HL-60 (cell line): ENCODE results near the gene CD40.

ENCODE experiments used
- DNase-seq, 2 experiments: peaks; one replicate each; pipeline ENCODE4 v3.0.0-alpha.2; 2010 to 2020; ENCODE audit warnings: low read depth in 1 of 2, low spot score in 1 of 2
- H3K27ac ChIP-seq: fragments of 250-450 bp; sonication (Bioruptor Pico); replicated peaks from 2 replicates; pipeline ENCODE4 v1.5.1; 2020; ENCODE audit warnings: mild to moderate bottlenecking, moderate library complexity
- H3K27me3 ChIP-seq: fragments of 250-450 bp; sonication (Bioruptor Pico); 2 replicates; pipeline ENCODE4 v1.5.1; 2021; ENCODE audit warnings: mild to moderate bottlenecking, moderate library complexity; ENCODE audit not compliant: insufficient read depth, poor library complexity, severe bottlenecking
- H3K4me3 ChIP-seq: replicated peaks from 2 replicates; pipeline ENCODE4 v1.5.1; 2011; ENCODE audit warnings: mild to moderate bottlenecking, control low read depth, low read length; ENCODE audit not compliant: insufficient read depth
- GABPA ChIP-seq: IDR thresholded peaks from 2 replicates; pipeline ENCODE4 v1.6.1; 2012; ENCODE audit warnings: low read depth
- POLR2AphosphoS5 ChIP-seq: IDR thresholded peaks from 2 replicates; pipeline ENCODE4 v1.6.1; 2012; ENCODE audit warnings: low read depth
- SPI1 ChIP-seq: IDR thresholded peaks from 2 replicates; pipeline ENCODE4 v1.6.1; 2012; ENCODE audit warnings: low read depth, mild to moderate bottlenecking, borderline replicate concordance
- TF ChIP-seq, protein P1 (sequence below): IDR thresholded peaks from 2 replicates; pipeline ENCODE4 v1.6.1; 2012; ENCODE audit warnings: low read depth; ENCODE audit not compliant: insufficient replicate concordance
- TF ChIP-seq, protein P2 (sequence below): IDR thresholded peaks from one replicate; pipeline ENCODE4 v1.5.1; 2011; ENCODE audit warnings: low read length, control low read depth, inconsistent platforms; ENCODE audit not compliant: insufficient read depth

Gene CD40

DNA sequence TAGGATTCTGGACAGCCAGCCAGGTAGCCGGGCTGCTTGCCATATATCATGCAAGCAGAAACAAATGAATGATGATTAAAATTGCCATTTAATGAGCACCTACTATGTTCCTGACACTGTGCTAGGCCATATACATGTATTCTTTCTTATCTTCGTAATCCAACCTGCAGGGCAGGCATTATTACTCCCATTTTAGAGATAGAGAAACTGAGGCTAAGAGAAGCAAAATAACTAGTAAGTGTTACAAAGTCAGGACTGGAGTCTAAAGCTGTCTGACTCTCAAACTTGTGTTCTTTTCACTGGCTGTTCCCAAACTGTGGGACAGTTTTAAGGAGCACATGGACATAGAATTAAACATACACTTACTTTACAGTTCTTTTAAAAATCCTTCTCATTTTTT lies 2.0 kb downstream of the CD40 start:
- TF ChIP-seq GABPA (no peak), SPI1 (no peak), POLR2AphosphoS5 (no peak)
- TF ChIP-seq, protein P1, sequence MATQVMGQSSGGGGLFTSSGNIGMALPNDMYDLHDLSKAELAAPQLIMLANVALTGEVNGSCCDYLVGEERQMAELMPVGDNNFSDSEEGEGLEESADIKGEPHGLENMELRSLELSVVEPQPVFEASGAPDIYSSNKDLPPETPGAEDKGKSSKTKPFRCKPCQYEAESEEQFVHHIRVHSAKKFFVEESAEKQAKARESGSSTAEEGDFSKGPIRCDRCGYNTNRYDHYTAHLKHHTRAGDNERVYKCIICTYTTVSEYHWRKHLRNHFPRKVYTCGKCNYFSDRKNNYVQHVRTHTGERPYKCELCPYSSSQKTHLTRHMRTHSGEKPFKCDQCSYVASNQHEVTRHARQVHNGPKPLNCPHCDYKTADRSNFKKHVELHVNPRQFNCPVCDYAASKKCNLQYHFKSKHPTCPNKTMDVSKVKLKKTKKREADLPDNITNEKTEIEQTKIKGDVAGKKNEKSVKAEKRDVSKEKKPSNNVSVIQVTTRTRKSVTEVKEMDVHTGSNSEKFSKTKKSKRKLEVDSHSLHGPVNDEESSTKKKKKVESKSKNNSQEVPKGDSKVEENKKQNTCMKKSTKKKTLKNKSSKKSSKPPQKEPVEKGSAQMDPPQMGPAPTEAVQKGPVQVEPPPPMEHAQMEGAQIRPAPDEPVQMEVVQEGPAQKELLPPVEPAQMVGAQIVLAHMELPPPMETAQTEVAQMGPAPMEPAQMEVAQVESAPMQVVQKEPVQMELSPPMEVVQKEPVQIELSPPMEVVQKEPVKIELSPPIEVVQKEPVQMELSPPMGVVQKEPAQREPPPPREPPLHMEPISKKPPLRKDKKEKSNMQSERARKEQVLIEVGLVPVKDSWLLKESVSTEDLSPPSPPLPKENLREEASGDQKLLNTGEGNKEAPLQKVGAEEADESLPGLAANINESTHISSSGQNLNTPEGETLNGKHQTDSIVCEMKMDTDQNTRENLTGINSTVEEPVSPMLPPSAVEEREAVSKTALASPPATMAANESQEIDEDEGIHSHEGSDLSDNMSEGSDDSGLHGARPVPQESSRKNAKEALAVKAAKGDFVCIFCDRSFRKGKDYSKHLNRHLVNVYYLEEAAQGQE: no peak
- TF ChIP-seq, protein P2, sequence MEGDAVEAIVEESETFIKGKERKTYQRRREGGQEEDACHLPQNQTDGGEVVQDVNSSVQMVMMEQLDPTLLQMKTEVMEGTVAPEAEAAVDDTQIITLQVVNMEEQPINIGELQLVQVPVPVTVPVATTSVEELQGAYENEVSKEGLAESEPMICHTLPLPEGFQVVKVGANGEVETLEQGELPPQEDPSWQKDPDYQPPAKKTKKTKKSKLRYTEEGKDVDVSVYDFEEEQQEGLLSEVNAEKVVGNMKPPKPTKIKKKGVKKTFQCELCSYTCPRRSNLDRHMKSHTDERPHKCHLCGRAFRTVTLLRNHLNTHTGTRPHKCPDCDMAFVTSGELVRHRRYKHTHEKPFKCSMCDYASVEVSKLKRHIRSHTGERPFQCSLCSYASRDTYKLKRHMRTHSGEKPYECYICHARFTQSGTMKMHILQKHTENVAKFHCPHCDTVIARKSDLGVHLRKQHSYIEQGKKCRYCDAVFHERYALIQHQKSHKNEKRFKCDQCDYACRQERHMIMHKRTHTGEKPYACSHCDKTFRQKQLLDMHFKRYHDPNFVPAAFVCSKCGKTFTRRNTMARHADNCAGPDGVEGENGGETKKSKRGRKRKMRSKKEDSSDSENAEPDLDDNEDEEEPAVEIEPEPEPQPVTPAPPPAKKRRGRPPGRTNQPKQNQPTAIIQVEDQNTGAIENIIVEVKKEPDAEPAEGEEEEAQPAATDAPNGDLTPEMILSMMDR: no peak
- no peak overlapping the region for H3K4me3 ChIP-seq
- H3K27me3 ChIP-seq: peaks cover 19% of the 10 kb centered on the region
- no peak for DNase-seq
- no peak overlapping the region for H3K27ac ChIP-seq

DNA sequence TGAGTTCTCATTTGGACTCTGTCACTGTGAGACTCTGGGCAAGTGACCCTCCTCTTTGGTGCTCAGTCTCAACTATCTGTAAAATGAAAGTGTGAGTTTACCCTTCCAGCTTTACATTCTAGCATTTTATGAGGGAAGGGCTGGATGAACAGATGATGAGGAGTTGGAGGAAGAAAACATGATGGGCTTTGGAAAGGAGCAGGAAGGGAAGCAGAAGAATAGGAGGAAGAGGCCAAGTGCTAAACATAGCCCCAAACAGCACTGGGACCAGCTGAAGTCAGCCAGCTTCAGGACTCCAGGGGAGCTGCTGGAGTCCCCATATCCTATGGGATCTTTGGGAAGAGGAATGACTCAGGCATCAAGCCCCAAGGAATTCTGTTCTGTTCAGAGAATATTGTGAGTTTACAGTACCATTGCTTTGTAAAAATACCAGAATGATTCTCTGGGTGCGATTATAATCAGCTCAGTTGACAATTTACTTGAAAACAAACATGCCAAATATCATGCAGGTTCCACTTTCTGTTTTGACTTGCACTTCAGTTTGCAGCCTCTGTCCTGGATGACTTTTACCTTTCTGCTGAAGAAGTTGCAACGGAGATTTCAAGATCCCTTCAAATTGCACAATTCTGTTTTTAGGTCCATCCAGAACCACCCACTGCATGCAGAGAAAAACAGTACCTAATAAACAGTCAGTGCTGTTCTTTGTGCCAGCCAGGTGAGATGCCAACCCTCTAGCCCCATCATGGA lies 3.2 kb downstream of the CD40 start:
- Histone ChIP-seq H3K4me3 (no peak overlapping the region), H3K27ac (no peak overlapping the region), H3K27me3 (peaks cover 14% of the 10 kb centered on the region)
- no peak for DNase-seq
- TF ChIP-seq POLR2AphosphoS5: no peak
- TF ChIP-seq, protein P1: no peak
- no peak for TF ChIP-seq SPI1
- TF ChIP-seq GABPA: no peak
- TF ChIP-seq, protein P2: no peak

DNA sequence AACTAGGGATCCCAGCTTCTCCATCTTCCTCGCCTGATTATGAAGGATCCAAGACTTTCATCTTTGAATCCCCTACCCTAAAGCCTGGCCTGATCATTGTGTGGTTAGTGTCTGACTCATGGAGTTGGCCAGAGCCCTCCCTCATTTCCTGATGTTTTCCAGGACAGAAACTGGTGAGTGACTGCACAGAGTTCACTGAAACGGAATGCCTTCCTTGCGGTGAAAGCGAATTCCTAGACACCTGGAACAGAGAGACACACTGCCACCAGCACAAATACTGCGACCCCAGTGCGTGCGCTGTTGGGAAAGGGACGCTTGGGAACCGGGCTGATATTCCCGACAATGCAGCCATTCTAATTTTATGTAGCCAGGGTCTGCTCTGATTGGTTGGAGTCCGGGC lies 4.0 kb downstream of the CD40 start:
- H3K27ac ChIP-seq: no peak overlapping the region
- no peak overlapping the region for H3K4me3 ChIP-seq
- no peak for DNase-seq
- peaks cover 14% of the 10 kb centered on the region for H3K27me3 ChIP-seq
- TF ChIP-seq POLR2AphosphoS5: no peak
- no peak for TF ChIP-seq GABPA
- TF ChIP-seq, protein P2: no peak
